ENCODE measurements around the gene KL. TPM values are rescaled to one million over a fixed set of nuclear protein-coding genes. Genes with fewer than 3 reads are reported as not detected.
A peak's percentile ranks its signal among the peaks of the same experiment; 100 is the strongest.

KL gene
- total RNA-seq, 1 experiment from 2014 or later = not detected

GRCh38 chr13:32983058-32983457, 33.2 kb upstream of the KL start (continued):
- TF ChIP-seq ZNF512 (CRISPR knock-in tag; IDR thresholded peaks at IDR 0.05; ENCODE audit: borderline replicate concordance) = no peak
- no peak for TF ChIP-seq PRDM15 (CRISPR knock-in tag; IDR thresholded peaks at IDR 0.05)
- TF ChIP-seq TCF7 (CRISPR knock-in tag; IDR thresholded peaks at IDR 0.05; ENCODE audit: low read depth) = no peak
- TF ChIP-seq TEAD4 (CRISPR knock-in tag; IDR thresholded peaks at IDR 0.05) = no peak
- TF ChIP-seq ZNF281 (CRISPR knock-in tag; IDR thresholded peaks at IDR 0.05) = no peak

- Mint-ChIP-seq H3K36me3 (no peaks in the 10 kb centered on the region), H3K4me3 (no peak overlapping the region), H3K27me3 (ENCODE audit: low read depth) (peaks cover 2% of the 10 kb centered on the region; the same call in 1 of the 2 replicates), H3K27ac (no peak overlapping the region), H3K9me3 (peaks cover 17% of the 10 kb centered on the region), H3K4me1 (no peaks in the 10 kb centered on the region)
- TF ChIP-seq IRF1 (CRISPR knock-in tag; IDR thresholded peaks at IDR 0.05) (no peak), CREM (CRISPR knock-in tag; IDR thresholded peaks at IDR 0.05) (no peak)
- POLR2A ChIA-PET = no interaction called here
- ATAC-seq (no peak), DNase-seq (ENCODE audit: low spot score) (no peak)
- CTCF ChIA-PET = no interaction called here
These were observed 31.2 kb upstream of the KL start for GRCh38 chr13:32984857-32985626.

- H3K4me3 Mint-ChIP-seq = no peak overlapping the region
- TF ChIP-seq CREM (CRISPR knock-in tag; IDR thresholded peaks at IDR 0.05) (no peak), SP1 (CRISPR knock-in tag; conservative IDR thresholded peaks at IDR 0.05) (no peak), ZNF121 (CRISPR knock-in tag; IDR thresholded peaks at IDR 0.05) (no peak), GTF2I (CRISPR knock-in tag; conservative IDR thresholded peaks at IDR 0.05) (no peak), HMGA2 (CRISPR knock-in tag; IDR thresholded peaks at IDR 0.05) (no peak), ZNF416 (CRISPR knock-in tag; IDR thresholded peaks at IDR 0.05) (no peak), PREB (CRISPR knock-in tag; IDR thresholded peaks at IDR 0.05; ENCODE audit: borderline replicate concordance) (no peak), ERG (CRISPR knock-in tag; IDR thresholded peaks at IDR 0.05) (no peak), USF1 (CRISPR knock-in tag; IDR thresholded peaks at IDR 0.05) (no peak), IRF2 (CRISPR knock-in tag; IDR thresholded peaks at IDR 0.05; ENCODE audit: borderline replicate concordance, low read depth) (no peak), ZNF317 (CRISPR knock-in tag; IDR thresholded peaks at IDR 0.05; ENCODE audit: borderline replicate concordance, low read depth) (no peak)
- peak; percentile 55; the same call in 1 of the 2 replicates for ATAC-seq
- ChIA-PET POLR2A (no interaction called here), CTCF (no interaction called here)
- H3K27ac Mint-ChIP-seq = no peak overlapping the region
- peaks cover 2% of the 10 kb centered on the region; the same call in 1 of the 2 replicates for H3K27me3 Mint-ChIP-seq (ENCODE audit: low read depth)
- H3K9me3 Mint-ChIP-seq = peaks cover 17% of the 10 kb centered on the region
- H3K36me3 Mint-ChIP-seq = no peaks in the 10 kb centered on the region
- no peak for DNase-seq (ENCODE audit: low spot score)
- H3K4me1 Mint-ChIP-seq = no peaks in the 10 kb centered on the region
These were observed 29.7 kb upstream of the KL start for GRCh38 chr13:32986552-32986951.
